NCI-H2171 (cell line): ENCODE measurements around the gene SCUBE3.

Source experiments
- DNase-seq: peaks from one replicate; lab custom pipeline; 2025; lab: John Stamatoyannopoulos, UW

The SCUBE3 gene

GRCh38 chr6:35240838-35241801 lies 27.4 kb downstream of the SCUBE3 start:
- peak; percentile 46 for DNase-seq

GRCh38 chr6:35242486-35242885 lies 28.7 kb downstream of the SCUBE3 start:
- no peak for DNase-seq

GRCh38 chr6:35242906-35243305 lies 29.1 kb downstream of the SCUBE3 start:
- no peak for DNase-seq

GRCh38 chr6:35243386-35243958 lies 29.7 kb downstream of the SCUBE3 start:
- DNase-seq, result no peak

GRCh38 chr6:35244551-35244950 lies 30.8 kb downstream of the SCUBE3 start:
- no peak for DNase-seq

- no peak for DNase-seq
Measured at GRCh38 chr6:35247642-35248231, 34.0 kb downstream of the SCUBE3 start.

GRCh38 chr6:35248300-35248699 lies 34.5 kb downstream of the SCUBE3 start:
- DNase-seq, result no peak

GRCh38 chr6:35248965-35249364 lies 35.2 kb downstream of the SCUBE3 start:
- no peak for DNase-seq

GRCh38 chr6:35251949-35252348 lies 38.2 kb downstream of the SCUBE3 start:
- no peak for DNase-seq

GRCh38 chr6:35253249-35253648 lies 39.5 kb downstream of the SCUBE3 start:
- no peak for DNase-seq

- DNase-seq, result no peak
Measured at GRCh38 chr6:35258336-35258735, 44.6 kb downstream of the SCUBE3 start.

- peak; percentile 56 for DNase-seq
Measured at GRCh38 chr6:35258858-35259193, 45.1 kb downstream of the SCUBE3 start.

GRCh38 chr6:35259194-35259947 lies 45.6 kb downstream of the SCUBE3 start, which contains the start of gene ZNF76:
ZNF76 (plus strand) TSS chr6:35259735; CDS start chr6:35281152, 21,417 bp downstream.
- peak; percentile 97 for DNase-seq

- DNase-seq, result peak; percentile 69
Measured at GRCh38 chr6:35259948-35260590, 46.3 kb downstream of the SCUBE3 start.

GRCh38 chr6:35260591-35261570 lies 47.1 kb downstream of the SCUBE3 start:
- DNase-seq, result no peak

GRCh38 chr6:35262596-35262995 lies 48.8 kb downstream of the SCUBE3 start:
- no peak for DNase-seq

GRCh38 chr6:35264550-35265274 lies 51.0 kb downstream of the SCUBE3 start:
- DNase-seq, result no peak

GRCh38 chr6:35265523-35265922 lies 51.8 kb downstream of the SCUBE3 start:
- DNase-seq, result no peak

GRCh38 chr6:35267446-35267845 lies 53.7 kb downstream of the SCUBE3 start:
- DNase-seq, result no peak

GRCh38 chr6:35267897-35268296 lies 54.1 kb downstream of the SCUBE3 start:
- no peak for DNase-seq
